Upper lobe of right lung (tissue), 1 donor: ENCODE measurements around the gene AARS2. TPM values are rescaled to one million over a fixed set of nuclear protein-coding genes. Genes with fewer than 3 reads are reported as not detected.

Experiments used
- ATAC-seq: fragments of 200-7000 bp; cut with Tn5 transposase; one replicate; pipeline ENCODE4 v1.9.1; 2020; ENCODE audit warnings: mild to moderate bottlenecking, moderate library complexity
- DNase-seq: peaks from one replicate; pipeline ENCODE4 v3.0.0-alpha.2; 2020
- H3K27ac ChIP-seq: fragments of 200-600 bp; one replicate; pipeline ENCODE4 v1.8.0; 2022
- H3K27me3 ChIP-seq: fragments of 200-600 bp; one replicate; pipeline ENCODE4 v1.8.0; 2022; ENCODE audit warnings: mild to moderate bottlenecking
- H3K36me3 ChIP-seq: fragments of 200-600 bp; one replicate; pipeline ENCODE4 v1.8.0; 2022
- H3K4me1 ChIP-seq: fragments of 200-600 bp; one replicate; pipeline ENCODE4 v1.8.0; 2022
- H3K4me3 ChIP-seq: fragments of 200-600 bp; one replicate; pipeline ENCODE4 v1.8.0; 2022; ENCODE audit warnings: mild to moderate bottlenecking
- H3K9me3 ChIP-seq: fragments of 200-600 bp; one replicate; pipeline ENCODE4 v1.8.0; 2022
- CTCF ChIP-seq: fragments of 200-600 bp; IDR thresholded peaks from one replicate; pipeline ENCODE4 v1.8.0; 2022; ENCODE audit warnings: antibody characterized with exemption
- intact Hi-C: fragments of 100-400 bp; cut with DNase I; formaldehyde crosslinking; loops from one replicate; pipeline ENCODE4 v1.11.0; 2022
- total RNA-seq: library from RNA; stranded (reverse); fragmentation: NEBNext Ultra II Directional; extraction: Animal tissue kit (Norgen Biotek cat#: 25700); gene quantifications from one replicate; pipeline ENCODE4 v1.2.1, GENCODE V29; 2021
- donor health status: DM: no; HTN: yes; CAD: no; lungs with severe emphysema.

AARS2 gene
- total RNA-seq, 1 donor from 2014 or later, result 11.8 TPM

GRCh38 chr6:44298864-44299263 lies 14.3 kb downstream of the AARS2 start:
- Histone ChIP-seq H3K27ac (no peak overlapping the region), H3K4me3 (no peak overlapping the region), H3K27me3 (peaks cover 47% of the 10 kb centered on the region), H3K9me3 (no peaks in the 10 kb centered on the region), H3K4me1 (peaks cover 10% of the 10 kb centered on the region), H3K36me3 (peaks cover 22% of the 10 kb centered on the region)
- DNase-seq, result no peak
- intact Hi-C loops, result no loop called here
- no peak for ATAC-seq
- no peak for TF ChIP-seq CTCF

- DNase-seq, result no peak
- H3K36me3 ChIP-seq, result peaks cover 15% of the 10 kb centered on the region
- peaks cover 10% of the 10 kb centered on the region for H3K4me1 ChIP-seq
- H3K4me3 ChIP-seq, result no peak overlapping the region
- intact Hi-C loops, result no loop called here
- no peaks in the 10 kb centered on the region for H3K9me3 ChIP-seq
- ATAC-seq, result no peak
- no peak for TF ChIP-seq CTCF
- H3K27ac ChIP-seq, result no peak overlapping the region
- peaks cover 53% of the 10 kb centered on the region for H3K27me3 ChIP-seq
Measured at GRCh38 chr6:44298055-44298803, 14.9 kb downstream of the AARS2 start.

GRCh38 chr6:44297063-44298038 lies 15.8 kb downstream of the AARS2 start:
- H3K36me3 ChIP-seq, result peaks cover 7% of the 10 kb centered on the region
- H3K27ac ChIP-seq, result no peak overlapping the region
- TF ChIP-seq CTCF, result no peak
- peak overlapping the region; percentile 46 for H3K4me3 ChIP-seq
- peaks cover 10% of the 10 kb centered on the region for H3K4me1 ChIP-seq
- ATAC-seq (peak; percentile 69), DNase-seq (no peak)
- peaks cover 58% of the 10 kb centered on the region for H3K27me3 ChIP-seq
- intact Hi-C loops, result no loop called here
- H3K9me3 ChIP-seq, result no peaks in the 10 kb centered on the region

- DNase-seq, result no peak
- H3K4me1 ChIP-seq, result peaks cover 10% of the 10 kb centered on the region
- H3K9me3 ChIP-seq, result no peaks in the 10 kb centered on the region
- H3K4me3 ChIP-seq, result no peak overlapping the region
- no peak overlapping the region for H3K27ac ChIP-seq
- intact Hi-C loops, result no loop called here
- H3K36me3 ChIP-seq, result no peaks in the 10 kb centered on the region
- H3K27me3 ChIP-seq, result peaks cover 77% of the 10 kb centered on the region
- ATAC-seq, result peak; percentile 8
- no peak for TF ChIP-seq CTCF
Measured at GRCh38 chr6:44294832-44295791, 18.0 kb downstream of the AARS2 start.
